Non-pigmented ciliary epithelial cell (primary cell): ENCODE results near the gene ZNF322.

Experiments
- DNase-seq: peaks from one replicate; pipeline ENCODE4 v3.0.0-alpha.2; 2010; ENCODE audit warnings: low read depth

Gene ZNF322

DNA sequence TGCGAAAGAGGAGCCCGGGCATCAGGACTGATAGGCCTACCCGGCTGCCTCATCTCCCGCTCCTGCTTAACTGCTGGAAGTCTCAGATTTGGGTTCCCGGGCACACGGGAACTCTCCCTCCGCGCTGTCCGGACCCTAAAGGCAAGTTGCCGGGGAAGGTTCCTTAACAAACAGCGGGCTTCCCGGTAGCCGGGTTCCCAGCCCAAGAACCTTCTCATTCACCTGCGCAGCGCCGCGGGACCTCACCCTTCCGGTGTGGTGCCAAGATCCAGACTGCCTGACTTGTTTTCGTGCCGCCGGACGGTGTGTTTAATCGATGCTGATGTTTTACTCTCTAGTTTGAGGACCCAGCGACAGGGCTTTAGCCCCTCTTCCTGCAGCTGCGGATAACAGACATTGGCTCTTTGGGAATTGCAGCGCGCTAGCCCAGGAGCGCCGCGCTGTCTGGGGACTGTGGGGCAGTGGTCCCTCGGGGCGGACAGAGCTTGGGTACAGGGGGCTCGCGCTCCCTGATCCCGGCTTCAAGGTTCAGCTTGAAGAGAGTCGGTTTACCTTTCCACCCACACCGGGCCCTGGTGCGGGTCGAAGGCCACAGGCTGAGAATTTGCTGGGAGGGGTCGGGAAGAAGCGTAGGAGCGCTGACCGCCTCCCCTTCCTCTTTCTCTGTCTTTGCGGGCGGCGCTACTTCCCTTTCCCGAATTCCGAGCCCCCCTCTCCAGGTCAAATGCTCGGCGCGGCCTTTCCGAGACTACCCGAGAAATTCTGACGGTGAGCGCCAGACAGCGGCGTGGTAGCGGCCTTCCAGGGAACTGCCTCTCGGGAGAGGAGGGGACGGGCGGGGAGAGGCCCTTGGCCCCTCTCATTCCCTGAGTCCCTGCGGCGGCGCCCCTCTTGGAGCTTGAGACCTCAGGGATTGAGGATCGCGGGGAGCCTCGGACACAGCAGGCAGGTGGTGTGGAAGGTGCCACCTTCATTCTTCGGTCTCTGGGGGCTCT, 45.6 kb downstream of the ZNF322 start:
- DNase-seq, result no peak

DNA sequence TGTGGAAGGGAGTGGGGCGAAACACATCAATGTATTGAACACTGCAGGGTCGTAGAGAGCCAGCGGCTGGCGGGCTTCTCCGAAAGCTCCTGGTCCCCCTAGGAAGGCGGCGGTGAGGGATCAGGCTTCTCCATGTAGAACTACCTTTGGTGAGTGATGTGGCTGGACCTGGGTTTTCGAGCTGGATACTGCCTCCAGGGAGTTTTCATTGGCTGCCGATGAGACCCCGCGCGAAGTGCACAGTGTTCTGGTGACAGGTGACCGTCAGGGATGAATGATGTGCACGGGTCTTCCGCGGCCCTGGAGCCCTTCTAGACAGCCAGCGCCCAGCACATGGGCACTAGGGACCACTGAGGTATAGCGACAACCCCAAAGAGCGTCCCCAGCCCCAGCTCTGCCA, 46.3 kb downstream of the ZNF322 start:
- no peak for DNase-seq

DNA sequence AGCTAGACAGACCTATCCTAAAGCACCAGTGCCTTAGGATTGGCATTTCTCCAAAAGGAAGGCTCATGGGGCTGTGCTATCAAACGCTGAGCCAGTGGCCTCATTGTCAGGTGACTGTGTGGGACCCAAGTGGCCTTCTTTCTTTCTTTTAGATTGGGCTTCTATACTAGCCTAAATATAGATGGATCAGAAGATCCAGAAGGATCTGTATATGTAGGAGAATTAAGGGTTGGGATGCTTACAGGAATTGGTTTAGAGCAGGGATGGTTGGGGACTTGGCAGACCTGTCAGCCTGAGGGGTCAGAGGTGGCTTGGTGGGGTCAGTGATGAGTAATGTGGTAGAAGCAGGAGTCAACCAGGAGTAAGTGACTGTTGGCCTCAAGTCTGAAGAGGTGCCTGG, 47.9 kb downstream of the ZNF322 start:
- DNase-seq, result no peak

DNA sequence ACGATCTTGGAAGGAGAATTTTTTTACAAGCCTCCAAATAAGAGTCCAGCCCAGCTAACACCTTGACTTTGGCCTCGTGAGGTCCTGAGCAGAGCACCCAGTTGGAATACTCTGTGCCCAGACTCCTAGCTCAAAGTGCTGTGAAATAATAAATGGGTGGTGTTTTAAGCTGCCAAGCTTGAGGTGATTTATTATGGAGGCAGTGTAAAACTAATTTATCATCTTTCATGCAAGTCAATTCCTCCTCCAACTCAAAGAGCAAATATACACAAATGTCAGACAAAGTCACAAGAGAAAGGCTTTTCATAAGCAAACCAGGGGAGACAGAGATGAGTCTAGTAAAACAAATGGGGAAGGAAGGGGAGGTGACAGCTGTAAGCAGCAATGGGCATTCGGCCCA, 50.1 kb downstream of the ZNF322 start:
- DNase-seq, result no peak

DNA sequence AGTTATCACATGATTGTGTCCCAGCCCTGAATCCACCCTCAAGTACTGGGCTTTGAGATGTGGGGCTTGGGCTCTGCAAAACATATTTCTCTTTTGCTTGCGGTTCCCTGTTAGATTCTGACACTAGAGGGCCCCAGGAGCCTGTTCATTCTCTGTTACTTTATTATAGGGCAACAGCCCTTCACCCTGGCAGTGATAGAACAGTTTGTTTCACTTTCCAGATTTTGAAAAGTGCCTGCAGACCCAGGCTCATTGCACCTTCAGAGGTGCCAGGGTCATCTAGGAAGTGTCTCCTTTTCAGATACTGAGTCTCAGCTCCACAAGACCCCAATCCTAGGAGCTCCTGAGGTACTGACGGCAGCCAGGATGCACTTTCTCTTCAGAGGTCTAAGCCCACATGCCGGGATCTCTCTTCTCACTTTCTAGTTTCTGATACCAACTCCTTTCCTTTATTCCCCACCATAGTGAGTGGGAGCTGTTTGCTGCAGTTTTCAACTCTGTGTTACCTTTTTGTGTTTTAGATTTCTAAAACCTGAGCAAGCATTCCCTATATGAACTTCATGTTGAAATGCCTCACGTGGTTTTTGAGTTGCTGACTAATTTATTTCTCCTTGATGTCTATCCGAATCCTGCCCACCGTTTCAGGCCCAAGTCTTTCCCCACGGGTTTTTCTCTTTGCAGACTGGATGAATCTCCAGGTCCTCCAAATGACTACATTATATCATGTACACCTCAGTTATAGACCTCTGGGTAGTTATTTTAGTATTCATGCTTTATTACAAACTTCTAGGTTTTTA, 51.9 kb downstream of the ZNF322 start:
- DNase-seq, result no peak

DNA sequence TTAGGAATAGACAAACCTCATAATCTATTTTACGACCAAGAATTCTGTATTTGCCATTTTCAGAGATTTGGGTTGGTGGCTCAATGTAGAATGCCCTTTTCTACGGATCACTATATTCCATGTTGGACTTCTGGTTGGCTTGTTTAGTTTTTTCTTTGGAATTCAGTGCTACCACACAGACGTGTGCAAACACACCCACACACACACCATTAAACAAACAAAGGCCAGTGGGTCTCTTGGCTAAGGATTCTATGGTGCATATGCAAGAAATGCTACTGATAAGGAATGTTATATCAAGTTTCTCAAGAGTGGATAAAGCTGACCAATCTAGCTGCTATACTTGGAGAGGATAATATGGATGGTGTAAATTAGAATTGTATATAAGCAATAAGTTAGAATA, 54.7 kb downstream of the ZNF322 start:
- DNase-seq, result no peak

DNA sequence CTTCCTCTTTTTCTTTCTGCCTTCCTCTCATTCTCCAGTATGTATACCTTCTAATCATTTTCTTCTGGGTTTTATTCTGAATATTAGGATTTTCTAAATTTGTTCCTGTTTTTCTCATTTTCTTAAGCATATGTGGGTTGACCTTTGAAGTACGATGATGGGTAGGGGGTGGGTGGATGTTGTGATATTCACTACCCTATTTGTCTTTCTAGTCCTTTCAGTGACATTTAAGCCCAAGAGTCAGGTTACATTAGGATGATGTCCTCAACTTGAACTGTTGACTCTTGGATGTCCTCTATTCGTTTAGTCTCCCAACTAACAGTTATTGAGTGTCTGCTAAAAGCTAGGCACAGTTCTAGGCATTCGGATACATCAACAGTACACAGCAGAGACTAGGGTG, 55.5 kb downstream of the ZNF322 start:
- no peak for DNase-seq

DNA sequence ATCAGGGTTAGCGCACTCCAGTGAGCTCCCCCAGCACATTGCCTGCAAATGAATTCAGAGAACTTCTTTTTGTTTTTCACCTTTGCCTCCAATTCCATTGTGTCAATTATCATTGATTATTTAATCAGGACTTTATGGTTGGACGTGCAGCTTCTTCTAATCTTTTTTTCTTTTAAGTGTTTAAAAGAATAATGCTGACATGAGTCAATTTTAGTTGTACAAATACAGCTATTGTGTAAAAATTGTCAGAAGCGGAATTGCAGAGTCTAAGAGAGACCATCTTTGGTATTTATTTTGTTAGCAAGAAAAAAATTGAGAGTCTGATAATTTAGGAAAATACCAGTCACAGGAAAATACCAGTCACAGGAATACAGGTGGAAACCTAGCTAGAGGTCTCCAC, 57.3 kb downstream of the ZNF322 start:
- no peak for DNase-seq

DNA sequence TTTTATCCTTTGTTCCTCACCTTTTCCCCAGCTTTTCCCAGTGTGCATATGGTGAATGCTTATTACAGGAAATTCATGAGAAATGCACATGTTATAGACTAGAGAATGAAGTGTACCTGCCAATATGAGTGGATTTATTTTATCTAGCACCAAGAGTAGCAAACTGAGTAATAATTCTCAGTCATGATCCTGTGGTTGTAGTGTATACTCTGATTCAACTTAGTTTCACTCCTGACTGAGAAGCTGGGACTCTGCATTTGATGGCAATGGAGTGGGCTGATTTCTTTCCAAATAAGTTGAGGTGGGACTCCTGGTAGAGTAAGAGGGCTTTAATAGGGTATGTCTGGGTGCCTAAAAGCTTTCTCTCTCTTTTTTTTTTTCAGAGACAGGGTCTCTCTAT, 58.8 kb downstream of the ZNF322 start:
- DNase-seq, result no peak

DNA sequence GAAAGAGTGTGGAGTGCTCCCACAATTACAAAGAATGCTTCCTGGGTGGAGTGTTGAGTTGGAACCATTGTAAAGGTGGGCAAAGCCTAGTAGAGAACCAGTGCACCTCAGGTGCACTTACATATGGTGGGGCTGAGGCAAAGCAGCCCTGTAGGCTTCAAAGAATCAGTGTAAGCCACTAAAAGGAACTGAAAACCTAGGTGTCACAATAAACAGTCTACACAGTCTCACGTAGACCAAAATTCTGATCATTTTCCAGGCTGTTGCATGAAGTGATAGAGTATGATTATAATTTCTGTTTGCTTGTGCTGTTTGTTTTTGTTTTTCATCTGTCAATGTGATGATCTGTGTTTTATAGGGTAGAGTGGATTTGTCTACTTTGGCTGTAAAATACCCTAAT, 60.0 kb downstream of the ZNF322 start:
- no peak for DNase-seq

DNA sequence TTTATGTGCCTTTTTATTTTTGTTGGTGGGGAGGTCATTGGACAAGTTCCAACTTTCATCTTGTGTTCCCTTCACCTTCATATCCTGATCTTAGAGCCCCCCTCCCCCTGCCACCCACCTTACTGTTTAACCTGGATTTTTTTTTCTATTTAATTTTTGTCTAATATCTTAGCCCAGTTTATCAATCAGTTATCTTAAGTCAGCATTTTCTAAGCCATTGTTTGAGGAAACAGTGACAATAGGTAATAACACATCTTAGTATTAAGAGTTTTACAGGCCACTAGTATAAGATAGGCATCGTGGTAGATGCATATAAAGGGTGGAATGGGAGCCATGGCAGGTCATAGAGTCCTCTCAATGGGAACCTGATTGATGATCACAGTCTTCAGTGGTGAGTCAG, 60.4 kb downstream of the ZNF322 start:
- no peak for DNase-seq

DNA sequence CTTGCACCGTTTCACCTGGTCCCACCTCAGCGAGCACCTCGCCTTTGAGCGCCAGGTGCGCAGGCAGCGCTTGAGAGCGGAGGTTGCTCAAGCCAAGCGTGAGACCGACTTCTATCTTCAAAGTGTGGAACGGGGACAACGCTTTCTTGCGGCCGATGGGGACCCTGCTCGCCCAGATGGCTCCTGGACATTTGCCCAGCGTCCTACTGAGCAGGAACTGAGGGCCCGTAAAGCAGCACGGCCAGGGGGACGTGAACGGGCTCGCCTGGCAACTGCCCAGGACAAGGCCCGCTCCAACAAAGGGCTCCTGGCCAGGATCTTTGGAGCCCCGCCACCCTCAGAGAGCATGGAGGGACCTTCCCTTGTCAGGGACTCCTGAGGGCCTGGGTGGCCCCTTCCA, 61.3 kb downstream of the ZNF322 start:
- no peak for DNase-seq

DNA sequence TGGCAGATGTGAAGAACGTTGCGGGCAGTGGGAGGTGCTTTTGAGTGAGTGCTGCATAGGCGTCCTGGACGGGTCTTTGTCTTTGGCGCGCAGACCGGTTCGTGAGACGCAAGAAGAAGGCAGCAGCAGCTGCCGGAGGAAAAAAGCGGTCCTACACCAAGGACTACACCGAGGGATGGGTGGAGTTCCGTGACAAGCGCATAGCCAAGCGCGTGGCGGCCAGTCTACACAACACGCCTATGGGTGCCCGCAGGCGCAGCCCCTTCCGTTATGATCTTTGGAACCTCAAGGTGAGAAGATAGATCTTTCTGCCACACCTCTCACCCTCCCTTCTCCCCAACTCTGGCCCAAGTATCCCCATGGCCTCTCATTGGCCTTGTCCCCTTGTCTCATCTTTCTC, 61.7 kb downstream of the ZNF322 start:
- no peak for DNase-seq

DNA sequence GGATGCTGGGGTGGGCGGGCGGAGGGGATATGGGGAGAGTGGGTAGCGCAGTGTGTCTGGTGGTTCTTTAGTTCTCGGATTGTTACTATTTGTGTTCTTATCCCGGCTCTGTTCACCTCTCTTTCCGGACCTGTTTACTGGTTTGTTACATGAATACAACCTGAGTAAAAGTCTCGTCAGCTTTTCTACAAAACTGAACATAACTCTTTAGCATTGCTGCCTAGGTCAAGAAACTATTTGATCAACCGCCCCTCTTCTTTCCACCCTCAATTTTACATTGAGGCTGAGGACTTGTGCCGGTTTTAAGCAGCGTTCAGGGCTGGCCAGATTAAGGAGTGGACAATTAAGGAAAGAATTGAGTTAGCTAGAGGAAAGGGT, 62.2 kb downstream of the ZNF322 start:
- DNase-seq, result no peak

DNA sequence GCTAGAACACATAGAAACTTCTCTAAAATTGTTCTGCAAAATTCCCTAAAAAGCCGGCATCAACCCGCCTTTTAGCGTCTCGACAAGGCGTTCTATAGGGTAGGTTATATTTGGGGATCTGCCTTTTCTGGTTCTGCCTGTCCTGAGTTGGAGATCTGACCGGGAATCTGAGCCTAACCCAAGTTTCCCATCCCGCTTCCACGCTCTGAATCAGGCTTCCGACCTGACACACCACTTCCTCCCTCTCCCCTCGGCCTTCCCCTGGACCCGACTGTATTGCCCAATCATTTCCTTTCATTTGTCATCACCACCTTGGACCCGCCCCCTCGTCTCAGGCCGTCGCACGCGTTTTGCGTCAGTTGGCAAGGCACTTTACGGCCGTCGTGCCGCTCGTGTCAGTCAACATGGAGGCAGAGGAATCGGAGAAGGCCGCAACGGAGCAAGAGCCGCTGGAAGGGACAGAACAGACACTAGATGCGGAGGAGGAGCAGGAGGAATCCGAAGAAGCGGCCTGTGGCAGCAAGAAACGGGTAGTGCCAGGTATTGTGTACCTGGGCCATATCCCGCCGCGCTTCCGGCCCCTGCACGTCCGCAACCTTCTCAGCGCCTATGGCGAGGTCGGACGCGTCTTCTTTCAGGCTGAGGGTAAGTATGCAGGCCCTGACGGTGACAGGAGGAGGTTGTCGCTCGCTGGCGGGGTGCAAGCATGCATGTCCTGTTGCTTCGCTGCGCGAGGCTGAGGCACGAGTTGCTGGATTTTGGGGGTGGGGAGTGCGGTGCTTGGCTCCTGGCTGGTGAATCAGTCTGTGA, 62.8 kb downstream of the ZNF322 start, which contains the start of gene ABT1:
Gene ABT1, plus strand, starts transcription at position 375 of the 810 bp plus-strand sequence. Its CDS starts 30 bp downstream, at position 405.
- peak; percentile 94 for DNase-seq

DNA sequence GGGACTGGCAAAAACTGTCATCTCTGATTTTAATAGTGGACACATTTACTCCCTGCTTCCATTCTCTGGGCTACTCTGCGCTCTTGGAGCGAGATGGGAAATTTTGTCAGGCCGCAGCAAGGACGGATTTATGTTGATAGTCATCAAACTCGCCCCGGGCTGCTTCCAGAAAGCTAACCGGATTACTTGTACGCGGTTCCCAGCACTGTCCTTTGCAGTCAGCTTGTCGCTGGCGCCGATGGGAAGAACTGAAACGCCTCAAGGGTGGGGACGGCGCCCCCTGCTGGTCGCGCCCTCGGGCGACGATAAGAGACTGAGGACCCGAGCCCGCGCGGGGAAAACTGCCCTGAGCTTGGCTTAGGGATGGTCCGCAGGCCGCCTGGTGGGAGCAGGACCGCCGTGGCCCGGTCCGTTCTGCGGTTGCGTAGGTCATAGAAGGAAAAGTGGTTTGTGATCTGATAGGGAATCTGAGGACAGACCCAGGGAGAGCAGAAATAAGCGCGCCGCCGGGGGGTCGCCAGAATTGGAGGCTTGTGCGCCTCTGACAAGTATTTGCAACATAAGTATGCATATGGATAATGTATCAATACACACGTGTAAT, 63.8 kb downstream of the ZNF322 start:
- no peak for DNase-seq

DNA sequence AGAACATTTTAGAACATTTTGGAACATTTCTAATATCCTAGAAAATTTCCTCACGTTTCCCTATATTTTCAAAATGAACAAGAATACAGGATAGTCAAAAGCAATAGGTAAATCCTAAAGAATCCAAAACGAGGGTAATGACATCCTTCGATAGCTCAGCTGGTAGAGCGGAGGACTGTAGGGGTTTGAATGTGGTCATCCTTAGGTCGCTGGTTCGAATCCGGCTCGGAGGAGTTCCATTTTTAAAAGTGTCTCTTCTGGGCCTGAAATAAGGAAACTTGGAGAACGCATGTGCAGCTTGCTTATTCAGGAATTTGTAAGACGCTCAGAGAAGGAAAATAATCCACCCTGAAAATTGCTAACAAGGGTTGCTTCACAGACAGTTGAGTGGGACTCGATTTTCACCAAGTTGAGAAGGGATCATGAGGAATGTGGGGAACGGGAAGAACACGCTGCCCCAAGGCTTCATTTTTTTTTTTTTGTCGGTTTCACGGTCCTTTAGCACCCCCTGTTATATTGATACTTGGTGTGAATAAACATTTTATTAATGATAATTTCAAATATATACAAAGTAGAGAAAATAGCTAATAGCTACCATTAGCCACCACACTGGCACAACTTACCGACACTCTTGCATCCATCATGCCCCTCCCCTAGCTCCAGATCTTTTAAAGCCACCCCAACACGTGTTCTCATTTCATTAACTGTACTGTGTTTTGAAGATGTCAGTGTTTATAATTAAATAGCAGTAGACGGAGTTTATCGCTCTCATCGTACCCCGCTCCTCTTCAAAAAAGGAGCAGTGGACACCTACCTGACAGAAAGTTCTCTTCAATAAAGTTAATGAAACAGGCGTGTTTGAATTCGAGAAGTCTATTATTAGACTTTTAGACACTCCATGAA, 64.6 kb downstream of the ZNF322 start:
- peak; percentile 77 for DNase-seq

DNA sequence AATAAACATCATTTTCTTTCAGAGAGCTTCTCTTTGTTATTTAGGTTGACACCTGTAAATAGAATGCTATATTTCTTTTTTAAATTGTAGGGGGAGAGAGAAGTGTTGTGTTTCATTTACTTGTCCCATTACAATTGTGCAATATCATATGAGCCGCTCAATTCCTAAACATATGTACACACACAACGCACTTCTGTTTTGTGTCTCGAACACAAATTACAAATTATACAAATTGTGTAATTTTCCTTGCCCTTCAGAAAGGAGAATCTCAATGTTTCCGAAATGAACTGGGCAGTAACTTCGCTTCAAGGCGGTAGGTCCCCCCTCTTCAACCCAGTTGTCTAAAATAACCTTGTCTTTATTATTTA, 65.4 kb downstream of the ZNF322 start:
- DNase-seq, result no peak

DNA sequence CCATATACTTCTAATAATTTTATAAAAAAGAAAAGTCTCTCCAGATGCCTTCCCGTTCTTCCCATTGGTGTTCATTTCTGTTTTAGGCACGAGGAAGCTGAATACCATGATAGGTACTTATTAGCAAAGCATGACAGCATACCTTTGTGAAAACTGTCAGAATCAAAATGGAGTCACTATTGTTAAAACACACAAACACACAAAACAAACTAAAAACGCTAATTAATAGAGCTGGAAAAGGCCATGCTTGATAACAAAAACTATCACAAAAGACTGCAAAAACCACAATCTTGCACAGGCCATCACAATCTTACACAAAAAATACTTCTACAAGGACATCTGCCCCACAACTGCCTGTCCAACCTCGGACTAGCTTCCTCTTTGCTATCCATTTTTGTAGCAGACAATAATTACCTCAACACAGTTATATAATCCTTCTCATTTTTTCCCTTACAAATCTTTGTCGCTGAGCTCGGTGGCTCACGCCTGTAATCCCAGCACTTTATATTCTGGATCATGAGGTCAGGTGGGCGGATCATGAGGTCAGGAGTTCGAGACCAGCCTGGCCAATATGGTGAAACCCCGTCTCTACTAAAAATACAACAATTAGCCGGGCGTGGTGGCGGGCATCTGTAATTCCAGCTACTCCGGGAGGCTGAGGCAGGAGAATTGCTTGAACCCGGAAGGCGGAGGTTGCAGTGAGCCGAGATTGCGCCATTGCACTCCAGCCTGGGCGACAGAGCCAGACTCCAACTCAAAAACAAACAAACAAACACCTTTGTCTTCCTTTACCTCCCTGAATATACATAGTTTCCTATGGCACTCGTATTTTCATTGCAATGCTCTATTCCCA, 66.0 kb downstream of the ZNF322 start:
- DNase-seq, result no peak

DNA sequence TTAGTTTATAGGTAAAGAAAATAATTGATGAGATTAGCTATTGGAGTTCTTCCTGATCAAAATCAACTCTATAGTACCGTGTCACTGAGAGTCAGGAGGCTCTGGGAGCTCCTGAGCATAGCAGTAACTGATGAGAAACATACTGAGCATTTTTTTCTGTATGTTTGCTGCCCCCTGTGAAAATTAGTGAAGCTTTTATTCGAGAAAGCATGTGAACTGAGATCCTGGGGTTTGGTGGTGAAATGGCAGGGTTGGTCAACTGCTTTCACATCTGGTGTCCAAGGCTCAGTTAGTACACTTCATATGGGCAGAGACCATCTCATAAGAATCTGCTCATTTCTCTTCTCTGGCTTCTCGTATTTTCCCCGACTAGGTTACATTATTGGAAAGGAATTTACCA, 66.9 kb downstream of the ZNF322 start:
- DNase-seq, result no peak
